GM18858 (cell line): ENCODE measurements around the gene LRRC2.

Source experiments
- ATAC-seq: cut with Tn5 transposase; IDR thresholded peaks from one replicate; pipeline ENCODE4 v1.9.1; 2021; ENCODE audit not compliant: unreplicated experiment

Gene LRRC2

GRCh38 chr3:46483825-46484224 lies 82.3 kb downstream of the LRRC2 start:
- ATAC-seq = no peak

- ATAC-seq = no peak
These were observed 83.3 kb downstream of the LRRC2 start for GRCh38 chr3:46482632-46483350.

- ATAC-seq = no peak
These were observed 84.5 kb downstream of the LRRC2 start for GRCh38 chr3:46481636-46482035.

- no peak for ATAC-seq
These were observed 85.5 kb downstream of the LRRC2 start for GRCh38 chr3:46480491-46481195.

GRCh38 chr3:46479696-46480095 lies 86.4 kb downstream of the LRRC2 start:
- ATAC-seq = no peak

GRCh38 chr3:46479021-46479420 lies 87.1 kb downstream of the LRRC2 start:
- ATAC-seq = no peak

GRCh38 chr3:46478341-46478740 lies 87.8 kb downstream of the LRRC2 start:
- no peak for ATAC-seq

GRCh38 chr3:46477756-46478155 lies 88.3 kb downstream of the LRRC2 start:
- ATAC-seq = no peak

GRCh38 chr3:46477145-46477544 lies 89.0 kb downstream of the LRRC2 start:
- no peak for ATAC-seq

GRCh38 chr3:46472736-46473135 lies 93.4 kb downstream of the LRRC2 start:
- no peak for ATAC-seq

GRCh38 chr3:46471371-46471914 lies 94.7 kb downstream of the LRRC2 start:
- no peak for ATAC-seq

GRCh38 chr3:46470831-46471230 lies 95.3 kb downstream of the LRRC2 start:
- ATAC-seq = no peak

- no peak for ATAC-seq
These were observed 96.3 kb downstream of the LRRC2 start for GRCh38 chr3:46469680-46470357.

- no peak for ATAC-seq
These were observed 97.1 kb downstream of the LRRC2 start for GRCh38 chr3:46468753-46469600.

GRCh38 chr3:46467562-46467961 lies 98.5 kb downstream of the LRRC2 start:
- ATAC-seq = no peak

- ATAC-seq = no peak
These were observed 99.2 kb downstream of the LRRC2 start for GRCh38 chr3:46466871-46467403.

- no peak for ATAC-seq
These were observed 99.8 kb downstream of the LRRC2 start for GRCh38 chr3:46466273-46466672.
